Body of pancreas (tissue), 4 donors: ENCODE results near the gene GRID1.

Experiments used
- CTCF ChIP-seq, 7 experiments: fragments of 450-650 bp in 4 of 7; fragments of 200-600 bp in 3 of 7; sonication (generic) in 3 of 7; IDR thresholded peaks; one replicate each; pipeline ENCODE4 v1.5.1; 2016 to 2019; ENCODE audit warnings: antibody characterized with exemption in 7 of 7
- POLR2A ChIP-seq, 3 donors: fragments of 450-650 bp; IDR thresholded peaks; one replicate each; pipeline ENCODE4 v1.6.1; 2016; ENCODE audit warnings: antibody characterized with exemption in 3 of 3, mild to moderate bottlenecking in 2 of 3

- TF ChIP-seq POLR2A (IDR thresholded peaks at IDR 0.05), result no peak
- TF ChIP-seq CTCF (IDR thresholded peaks at IDR 0.05), result no peak
Observed at GRCh38 chr10:85914720-85915119, 451.9 kb downstream of the GRID1 start.
